ENCODE data around the gene FAM229A. TPM values are rescaled to one million over a fixed set of nuclear protein-coding genes. Genes with fewer than 3 reads are reported as not detected.

FAM229A gene
- total RNA-seq, 1 experiment from 2014 or later: 5.6 TPM

GRCh38 chr1:32345289-32345827, 16.9 kb downstream of the FAM229A start:
- Histone ChIP-seq H3K18ac (ENCODE audit: insufficient read length, low read depth, low read length) (no peak overlapping the region), H3K27me3 (ENCODE audit: insufficient read depth, low read length) (peaks cover 2% of the 10 kb centered on the region; the same call in 1 of the 2 replicates), H4K8ac (replicated peaks; ENCODE audit: insufficient read length, low read depth, low read length) (no peak overlapping the region), H3K9me3 (ENCODE audit: control insufficient read depth, low read depth, low read length) (no peaks in the 10 kb centered on the region), H3K56ac (ENCODE audit: insufficient read length, low read depth, low read length) (no peak overlapping the region), H2BK5ac (ENCODE audit: insufficient read length, low read length) (no peak overlapping the region), H4K5ac (ENCODE audit: insufficient read length, low read depth, low read length) (no peak overlapping the region), H3T11ph (ENCODE audit: low read length) (no peak overlapping the region), H3K79me2 (ENCODE audit: insufficient read depth, low read length) (no peaks in the 10 kb centered on the region), H4K91ac (ENCODE audit: insufficient read length, low read depth, low read length) (no peak overlapping the region), H3K23me2 (ENCODE audit: insufficient read length, low read depth, low read length, poor library complexity, severe bottlenecking) (no peaks in the 10 kb centered on the region), H3K27ac (ENCODE audit: insufficient read length, low read depth, low read length) (no peak overlapping the region), H2BK15ac (ENCODE audit: low read depth, low read length) (no peak overlapping the region), H3K4ac (ENCODE audit: low read depth, low read length) (no peak overlapping the region), H3K23ac (ENCODE audit: insufficient read length, low read depth, low read length) (no peak overlapping the region), H2BK20ac (ENCODE audit: low read depth, low read length, poor library complexity, severe bottlenecking) (no peak overlapping the region), H2BK12ac (ENCODE audit: insufficient read length, low read depth, low read length) (no peak overlapping the region), H3K4me1 (ENCODE audit: insufficient read depth, low read length) (no peaks in the 10 kb centered on the region), H4K20me1 (ENCODE audit: control insufficient read depth, insufficient read depth, insufficient read length) (no peaks in the 10 kb centered on the region), H2BK120ac (ENCODE audit: low read depth, low read length, poor library complexity, severe bottlenecking) (no peak overlapping the region), H3K9ac (ENCODE audit: extremely low read depth, insufficient read length, low read length) (no peak overlapping the region), H2AFZ (ENCODE audit: low read length) (no peak overlapping the region), H3K4me2 (ENCODE audit: insufficient read depth, insufficient read length, low read length) (no peak overlapping the region), H2AK5ac (ENCODE audit: insufficient read length, low read length) (no peak overlapping the region), H3K79me1 (ENCODE audit: insufficient read depth, low read depth, low read length, poor library complexity, severe bottlenecking) (no peaks in the 10 kb centered on the region), H3K14ac (ENCODE audit: insufficient read depth, low read length) (no peak overlapping the region)
- H3K9me3 Mint-ChIP-seq: peaks cover 4 to 6% of the 10 kb centered on the region in 2 experiments
- no peak overlapping the region for H3K4me3 Mint-ChIP-seq
- DNase-seq: no peak
- no CpG with 5 or more reads among the region's 8 CpGs for WGBS (ENCODE audit: extremely low coverage, insufficient read length, low lambda C conversion rate)
- peak overlapping the region in 1 of 3 experiments; percentile 37; a peak in 2 of 7 replicates for H3K27ac Mint-ChIP-seq
- H3K4me1 Mint-ChIP-seq: peaks cover 4 to 12% of the 10 kb centered on the region in 2 experiments; a peak in 3 of 4 replicates
- peaks cover under 1% of the 10 kb centered on the region in 3 experiments; a peak in 6 of 7 replicates for H3K36me3 Mint-ChIP-seq (ENCODE audit: insufficient read depth in 1 of 3, low read depth in 3 of 3)
- no peak for TF ChIP-seq CTCF (conservative IDR thresholded peaks at IDR 0.05)
- peaks cover 44% of the 10 kb centered on the region for H3K27me3 Mint-ChIP-seq (ENCODE audit: low read depth)
